ENCODE data around the gene DGKQ.
"Not testable (repeated sequence)": the region's sequence is repeated elsewhere in the genome, so short reads cannot be mapped to it uniquely, and the experiment has no call there.

Gene DGKQ

GRCh38 chr4:948101-948935, 25.1 kb downstream of the DGKQ start:
- H3K4me3 ChIP-seq (ENCODE audit: low read depth, low read length): no peak overlapping the region
- TF ChIP-seq CTCF (IDR thresholded peaks at IDR 0.05; ENCODE audit: low read depth, low read length): no peak
- in situ Hi-C loops (cut with HindIII; ENCODE audit: low sequenced_read_pairs): no loop called here
- DNase-seq (ENCODE audit: low read depth, low spot score): no peak

DNA sequence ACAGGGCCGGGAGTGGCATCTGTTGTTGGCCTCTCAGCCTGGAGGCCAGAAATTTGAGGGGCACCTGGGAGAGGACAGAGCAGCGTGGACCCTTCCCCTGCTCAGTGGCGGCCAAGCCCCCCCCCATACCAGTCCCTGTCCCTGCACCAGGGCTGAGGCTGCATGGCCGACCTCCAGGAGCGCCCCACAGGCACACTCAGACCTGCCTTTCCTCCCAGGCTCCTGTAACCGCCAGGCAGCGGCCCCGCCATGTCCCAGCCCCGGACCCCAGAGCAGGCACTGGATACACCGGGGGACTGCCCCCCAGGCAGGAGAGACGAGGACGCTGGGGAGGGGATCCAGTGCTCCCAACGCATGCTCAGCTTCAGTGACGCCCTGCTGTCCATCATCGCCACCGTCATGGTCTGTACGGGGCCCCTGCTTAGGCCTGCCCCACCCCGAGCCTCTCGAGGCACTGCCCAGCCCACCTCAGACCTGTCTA, 25.8 kb downstream of the DGKQ start:
- H3K4me3 ChIP-seq (ENCODE audit: low read depth, low read length): no peak overlapping the region
- TF ChIP-seq CTCF (IDR thresholded peaks at IDR 0.05; ENCODE audit: low read depth, low read length): no peak
- DNase-seq (ENCODE audit: low read depth, low spot score): no peak
- in situ Hi-C loops (cut with HindIII; ENCODE audit: low sequenced_read_pairs): no loop called here

- TF ChIP-seq CTCF (IDR thresholded peaks at IDR 0.05; ENCODE audit: low read depth, low read length): no peak
- in situ Hi-C loops (cut with HindIII; ENCODE audit: low sequenced_read_pairs): no loop called here
- no peak overlapping the region for H3K4me3 ChIP-seq (ENCODE audit: low read depth, low read length)
- DNase-seq (ENCODE audit: low read depth, low spot score): no peak
Observed at GRCh38 chr4:946517-947471, 26.6 kb downstream of the DGKQ start.

DNA sequence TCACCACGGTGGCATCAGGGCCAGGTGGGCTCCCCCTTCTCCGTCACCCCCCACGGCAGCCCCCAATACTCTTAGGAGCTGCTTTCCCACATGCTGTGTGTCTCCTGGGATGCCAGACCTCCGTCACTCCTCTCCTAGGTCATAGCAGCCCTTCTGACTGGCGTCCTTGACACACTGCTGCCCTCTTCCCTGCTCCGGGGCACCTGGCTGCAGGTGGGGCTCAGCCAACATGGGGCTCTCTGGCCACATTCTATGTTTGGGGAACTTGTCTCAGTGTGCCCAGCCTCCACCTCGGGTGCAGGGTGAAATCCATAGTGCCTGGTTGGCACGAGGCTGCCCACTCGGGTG, 27.3 kb downstream of the DGKQ start:
- H3K4me3 ChIP-seq (ENCODE audit: low read depth, low read length): no peak overlapping the region
- no peak for TF ChIP-seq CTCF (IDR thresholded peaks at IDR 0.05; ENCODE audit: low read depth, low read length)
- no peak for DNase-seq (ENCODE audit: low read depth, low spot score)
- in situ Hi-C loops (cut with HindIII; ENCODE audit: low sequenced_read_pairs): no loop called here

DNA sequence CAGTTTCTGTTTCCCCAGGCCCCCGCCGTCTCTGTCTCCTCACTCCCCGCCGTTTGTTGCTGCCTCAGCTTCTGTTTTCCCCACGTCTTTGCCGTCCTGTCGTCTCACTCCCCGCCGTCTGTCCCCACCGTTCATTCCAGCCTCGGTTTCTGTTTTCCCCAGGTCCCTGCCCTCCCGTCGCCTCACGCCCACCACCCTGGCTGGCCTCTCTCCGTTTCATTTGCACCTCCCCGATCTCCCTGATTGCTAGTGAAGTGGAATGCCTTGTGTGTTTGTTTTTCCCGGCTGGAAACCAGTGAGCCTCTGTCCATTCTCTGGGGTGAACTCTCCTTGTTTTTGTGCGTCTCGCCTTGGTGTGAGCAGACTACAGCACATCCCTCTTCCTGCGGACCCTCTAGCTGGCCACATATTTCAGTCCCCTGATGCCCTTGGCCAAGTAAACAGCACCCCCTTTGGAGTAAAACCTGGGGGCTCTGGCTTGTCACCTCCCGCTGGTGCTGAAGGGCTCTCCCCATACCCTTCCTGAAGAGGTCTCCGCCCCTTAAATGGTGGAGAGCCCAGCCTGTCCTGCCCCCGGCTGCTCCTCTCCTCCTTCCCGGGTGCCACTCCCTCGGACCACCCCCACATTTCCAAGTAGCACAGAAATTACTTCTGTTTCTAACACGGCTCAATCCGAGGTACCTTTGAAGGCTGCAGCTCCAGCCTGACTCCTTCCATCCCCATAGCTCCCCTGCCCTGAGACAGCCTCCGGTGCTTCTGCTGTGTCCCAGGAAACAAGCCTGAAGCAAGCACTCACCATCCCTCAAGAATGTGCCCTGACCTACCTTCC, 27.9 kb downstream of the DGKQ start:
- in situ Hi-C loops (cut with HindIII; ENCODE audit: low sequenced_read_pairs): no loop called here
- TF ChIP-seq CTCF (IDR thresholded peaks at IDR 0.05; ENCODE audit: low read depth, low read length): no peak
- no peak for DNase-seq (ENCODE audit: low read depth, low spot score)
- peak overlapping the region; percentile 3 for H3K4me3 ChIP-seq (ENCODE audit: low read depth, low read length)

DNA sequence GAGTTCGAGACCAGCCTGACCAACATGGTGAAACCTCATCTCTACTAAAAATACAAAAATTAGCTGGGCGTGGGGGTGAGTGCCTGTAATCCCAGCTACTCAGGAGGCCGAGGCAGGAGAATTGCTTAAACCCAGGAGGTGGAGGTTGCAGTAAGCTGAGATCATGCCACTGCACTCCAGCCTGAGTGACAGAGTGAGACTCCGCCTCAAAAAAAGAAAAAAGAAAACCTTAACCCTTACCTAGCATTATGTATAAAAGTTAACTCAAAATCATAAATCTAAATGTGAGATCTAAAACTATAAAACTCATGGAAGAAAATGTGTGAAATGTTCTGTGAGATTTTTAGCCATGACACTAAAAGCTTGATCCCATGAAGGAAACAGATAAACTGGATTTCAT, 33.9 kb downstream of the DGKQ start:
- H3K4me3 ChIP-seq (ENCODE audit: low read depth, low read length); DNase-seq (ENCODE audit: low read depth, low spot score); in situ Hi-C loops (cut with HindIII; ENCODE audit: low sequenced_read_pairs): not testable (repeated sequence)
